Omental fat pad (tissue), 4 donors: ENCODE results near the gene DLK2. TPM values are rescaled to one million over a fixed set of nuclear protein-coding genes. Genes with fewer than 3 reads are reported as not detected.

Experiments
- ATAC-seq: fragments of 150-250 bp; one replicate; pipeline ENCODE4 v1.9.1; 2016; ENCODE audit warnings: mild to moderate bottlenecking, moderate library complexity; ENCODE audit not compliant: low FRiP score
- DNase-seq: peaks from one replicate; pipeline ENCODE4 v3.0.0-alpha.2; 2019; ENCODE audit warnings: low spot score
- total RNA-seq, 4 donors: library from RNA; depleted of rRNA; stranded (reverse); fragments of >200 nt; gene quantifications; one replicate each; pipeline ENCODE4 v1.1.0, GENCODE V29; 2016
- TF ChIP-seq, protein P1 (sequence below), 3 donors: fragments of 450-650 bp; IDR thresholded peaks; one replicate each; pipeline ENCODE4 v1.5.1; 2016 to 2017; ENCODE audit warnings: antibody characterized with exemption in 3 of 3, mild to moderate bottlenecking in 3 of 3, moderate library complexity in 2 of 3

The DLK2 gene
- total RNA-seq, 4 donors from 2014 or later: 1.1 to 1.5 (median 1.2) TPM; not detected in 1

- peak; percentile 41 for ATAC-seq
- TF ChIP-seq, protein P1, sequence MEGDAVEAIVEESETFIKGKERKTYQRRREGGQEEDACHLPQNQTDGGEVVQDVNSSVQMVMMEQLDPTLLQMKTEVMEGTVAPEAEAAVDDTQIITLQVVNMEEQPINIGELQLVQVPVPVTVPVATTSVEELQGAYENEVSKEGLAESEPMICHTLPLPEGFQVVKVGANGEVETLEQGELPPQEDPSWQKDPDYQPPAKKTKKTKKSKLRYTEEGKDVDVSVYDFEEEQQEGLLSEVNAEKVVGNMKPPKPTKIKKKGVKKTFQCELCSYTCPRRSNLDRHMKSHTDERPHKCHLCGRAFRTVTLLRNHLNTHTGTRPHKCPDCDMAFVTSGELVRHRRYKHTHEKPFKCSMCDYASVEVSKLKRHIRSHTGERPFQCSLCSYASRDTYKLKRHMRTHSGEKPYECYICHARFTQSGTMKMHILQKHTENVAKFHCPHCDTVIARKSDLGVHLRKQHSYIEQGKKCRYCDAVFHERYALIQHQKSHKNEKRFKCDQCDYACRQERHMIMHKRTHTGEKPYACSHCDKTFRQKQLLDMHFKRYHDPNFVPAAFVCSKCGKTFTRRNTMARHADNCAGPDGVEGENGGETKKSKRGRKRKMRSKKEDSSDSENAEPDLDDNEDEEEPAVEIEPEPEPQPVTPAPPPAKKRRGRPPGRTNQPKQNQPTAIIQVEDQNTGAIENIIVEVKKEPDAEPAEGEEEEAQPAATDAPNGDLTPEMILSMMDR (IDR thresholded peaks at IDR 0.05): no peak
- no peak for DNase-seq
Measured at GRCh38 chr6:43492673-43493072, 37.3 kb upstream of the DLK2 start.

GRCh38 chr6:43491750-43492661, 36.7 kb upstream of the DLK2 start:
- DNase-seq (peak; percentile 56), ATAC-seq (peak; percentile 90)
- TF ChIP-seq, protein P1 (IDR thresholded peaks at IDR 0.05): no peak

- TF ChIP-seq, protein P1 (IDR thresholded peaks at IDR 0.05): no peak
- DNase-seq (no peak), ATAC-seq (no peak)
Measured at GRCh38 chr6:43490523-43490939, 35.2 kb upstream of the DLK2 start.

GRCh38 chr6:43489277-43490072, 34.1 kb upstream of the DLK2 start:
- TF ChIP-seq, protein P1 (IDR thresholded peaks at IDR 0.05): no peak
- ATAC-seq (no peak), DNase-seq (no peak)

- TF ChIP-seq, protein P1 (IDR thresholded peaks at IDR 0.05): no peak
- DNase-seq (no peak), ATAC-seq (no peak)
Measured at GRCh38 chr6:43488667-43489276, 33.4 kb upstream of the DLK2 start.

GRCh38 chr6:43481591-43482236, 26.4 kb upstream of the DLK2 start:
- DNase-seq: no peak
- no peak for ATAC-seq
- TF ChIP-seq, protein P1 (IDR thresholded peaks at IDR 0.05): no peak
